Suprapubic skin (tissue), 3 donors: Measurements from ENCODE around the gene ARHGAP18.

Source experiments
- CTCF ChIP-seq, 2 donors: fragments of 200-600 bp in 1 of 2; fragments of 450-650 bp in 1 of 2; sonication (generic) in 1 of 2; IDR thresholded peaks; one replicate each; pipeline ENCODE4 v1.5.1; 2016 to 2019; ENCODE audit warnings: antibody characterized with exemption in 2 of 2, mild to moderate bottlenecking in 1 of 2, moderate library complexity in 1 of 2
- EP300 ChIP-seq: sonication (generic); formaldehyde crosslinking; IDR thresholded peaks from one replicate; pipeline ENCODE4 v1.6.1; 2017; ENCODE audit warnings: antibody characterized with exemption
- POLR2A ChIP-seq, 2 donors: fragments of 450-650 bp; IDR thresholded peaks; one replicate each; pipeline ENCODE4 v1.6.1; 2017; ENCODE audit warnings: antibody characterized with exemption in 2 of 2, mild to moderate bottlenecking in 2 of 2, moderate library complexity in 2 of 2

- TF ChIP-seq CTCF (IDR thresholded peaks at IDR 0.05) (no peak), POLR2A (IDR thresholded peaks at IDR 0.05) (no peak), EP300 (no peak)
Measured at GRCh38 chr6:129623008-129623732, 86.8 kb downstream of the ARHGAP18 start.
